Lower lobe of right lung (tissue), 2 donors: ENCODE measurements around the gene CLCA4. TPM values are rescaled to one million over a fixed set of nuclear protein-coding genes. Genes with fewer than 3 reads are reported as not detected.

ENCODE experiments used
- ATAC-seq, 2 donors: fragments of 200-7000 bp; cut with Tn5 transposase; one replicate each; pipeline ENCODE4 v1.9.1; 2020 to 2022; ENCODE audit warnings: mild to moderate bottlenecking in 2 of 2, moderate library complexity in 2 of 2
- DNase-seq: peaks from one replicate; pipeline ENCODE4 v3.0.0-alpha.2; 2020
- H3K27ac ChIP-seq: fragments of 200-600 bp; one replicate; pipeline ENCODE4 v1.8.0; 2022
- H3K27me3 ChIP-seq: fragments of 200-600 bp; one replicate; pipeline ENCODE4 v1.8.0; 2022; ENCODE audit warnings: low read depth
- H3K36me3 ChIP-seq: fragments of 200-600 bp; one replicate; pipeline ENCODE4 v1.8.0; 2022; ENCODE audit warnings: mild to moderate bottlenecking
- H3K4me1 ChIP-seq: fragments of 200-600 bp; one replicate; pipeline ENCODE4 v1.8.0; 2022
- H3K4me3 ChIP-seq: fragments of 200-600 bp; one replicate; pipeline ENCODE4 v1.8.0; 2022; ENCODE audit warnings: mild to moderate bottlenecking
- H3K9me3 ChIP-seq: fragments of 200-600 bp; one replicate; pipeline ENCODE4 v1.8.0; 2022
- intact Hi-C: fragments of 100-400 bp; cut with DNase I; formaldehyde crosslinking; loops from one replicate; pipeline ENCODE4 v1.11.0; 2022
- total RNA-seq: library from RNA; stranded (reverse); fragmentation: NEBNext Ultra II Directional; extraction: Animal tissue kit (Norgen Biotek cat#: 25700); gene quantifications from one replicate; pipeline ENCODE4 v1.2.1, GENCODE V29; 2021
- TF ChIP-seq, protein P1 (sequence below): fragments of 200-600 bp; IDR thresholded peaks from one replicate; pipeline ENCODE4 v1.8.0; 2022; ENCODE audit warnings: antibody characterized with exemption, mild to moderate bottlenecking
- donor health status: DM: no; HTN: yes; CAD: no; lungs with severe emphysema.

The CLCA4 gene
- total RNA-seq, 1 donor from 2014 or later: not detected

DNA sequence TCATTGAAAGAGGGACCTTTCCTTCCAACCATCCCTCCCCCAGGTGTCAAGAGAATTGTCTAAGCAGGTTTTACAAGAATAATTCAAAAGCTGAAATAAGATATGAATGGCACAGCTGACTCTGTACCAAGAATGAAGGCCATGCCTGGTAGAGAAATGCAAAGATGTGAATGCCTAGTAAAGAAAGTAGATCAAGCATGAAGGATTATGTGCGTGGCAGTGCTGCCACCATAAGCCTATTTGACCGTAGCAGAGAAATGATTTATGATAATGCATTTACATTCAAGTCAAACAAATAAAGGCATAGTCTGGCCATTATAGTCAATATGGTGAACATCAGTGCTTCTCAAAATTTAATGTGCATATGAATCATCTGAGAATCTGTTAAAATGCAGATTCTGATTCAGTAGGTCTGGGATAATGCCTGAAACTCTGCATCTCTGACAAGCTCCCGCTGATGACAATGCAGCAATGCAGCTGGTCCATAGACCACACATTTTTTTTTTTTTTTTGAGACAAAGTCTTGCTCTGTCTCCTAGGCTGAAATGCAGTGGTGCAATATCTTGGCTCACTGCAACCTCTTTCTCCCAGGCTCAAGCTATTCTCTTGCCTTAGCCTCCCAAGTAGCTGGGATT is 16.6 kb upstream of the CLCA4 start:
- no peak for DNase-seq
- Histone ChIP-seq H3K9me3 (no peaks in the 10 kb centered on the region), H3K36me3 (no peaks in the 10 kb centered on the region), H3K27ac (no peak overlapping the region), H3K27me3 (no peaks in the 10 kb centered on the region), H3K4me3 (no peak overlapping the region), H3K4me1 (no peaks in the 10 kb centered on the region)
- TF ChIP-seq, protein P1, sequence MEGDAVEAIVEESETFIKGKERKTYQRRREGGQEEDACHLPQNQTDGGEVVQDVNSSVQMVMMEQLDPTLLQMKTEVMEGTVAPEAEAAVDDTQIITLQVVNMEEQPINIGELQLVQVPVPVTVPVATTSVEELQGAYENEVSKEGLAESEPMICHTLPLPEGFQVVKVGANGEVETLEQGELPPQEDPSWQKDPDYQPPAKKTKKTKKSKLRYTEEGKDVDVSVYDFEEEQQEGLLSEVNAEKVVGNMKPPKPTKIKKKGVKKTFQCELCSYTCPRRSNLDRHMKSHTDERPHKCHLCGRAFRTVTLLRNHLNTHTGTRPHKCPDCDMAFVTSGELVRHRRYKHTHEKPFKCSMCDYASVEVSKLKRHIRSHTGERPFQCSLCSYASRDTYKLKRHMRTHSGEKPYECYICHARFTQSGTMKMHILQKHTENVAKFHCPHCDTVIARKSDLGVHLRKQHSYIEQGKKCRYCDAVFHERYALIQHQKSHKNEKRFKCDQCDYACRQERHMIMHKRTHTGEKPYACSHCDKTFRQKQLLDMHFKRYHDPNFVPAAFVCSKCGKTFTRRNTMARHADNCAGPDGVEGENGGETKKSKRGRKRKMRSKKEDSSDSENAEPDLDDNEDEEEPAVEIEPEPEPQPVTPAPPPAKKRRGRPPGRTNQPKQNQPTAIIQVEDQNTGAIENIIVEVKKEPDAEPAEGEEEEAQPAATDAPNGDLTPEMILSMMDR: no peak
- no peak for ATAC-seq
- intact Hi-C loops: no loop called here

DNA sequence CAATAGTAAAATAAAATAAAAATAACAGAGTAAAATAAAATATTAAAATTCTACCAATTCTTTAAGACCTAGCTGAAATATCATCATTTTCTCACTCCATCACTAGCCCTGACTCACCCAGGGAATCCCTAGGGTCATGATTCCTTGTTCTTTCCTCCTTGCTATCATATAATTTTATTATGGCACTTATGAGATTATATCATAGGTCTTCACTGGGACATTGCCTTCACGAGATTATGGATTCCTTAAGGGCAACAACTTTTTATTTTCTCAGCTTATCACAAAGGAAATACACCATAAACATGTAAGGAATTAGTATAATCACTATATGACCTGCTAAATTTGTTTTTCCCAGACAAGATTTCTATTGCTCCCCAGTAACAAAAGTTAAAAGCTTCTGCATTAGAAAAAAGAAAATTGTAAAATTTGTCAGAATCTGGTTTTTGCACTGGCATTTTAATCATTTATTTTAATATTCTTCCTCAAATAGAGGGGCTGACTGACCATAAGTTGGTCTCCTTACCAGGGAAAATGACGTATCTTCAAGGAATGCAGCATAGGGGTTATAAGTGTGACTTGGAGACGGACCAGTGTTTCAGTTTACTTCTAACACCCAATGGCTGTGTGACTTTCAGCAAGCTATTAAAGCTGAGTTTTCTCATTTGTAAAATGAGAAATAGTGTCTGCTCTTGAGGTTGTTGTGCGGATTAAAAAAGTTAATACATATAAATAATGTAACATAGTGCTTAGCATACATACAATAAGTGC is 8.8 kb upstream of the CLCA4 start:
- H3K27ac ChIP-seq: no peak overlapping the region
- TF ChIP-seq, protein P1: no peak
- no peaks in the 10 kb centered on the region for H3K27me3 ChIP-seq
- DNase-seq (no peak), ATAC-seq (no peak)
- H3K4me3 ChIP-seq: no peak overlapping the region
- no peaks in the 10 kb centered on the region for H3K9me3 ChIP-seq
- intact Hi-C loops: no loop called here
- no peaks in the 10 kb centered on the region for H3K4me1 ChIP-seq
- H3K36me3 ChIP-seq: no peaks in the 10 kb centered on the region

DNA sequence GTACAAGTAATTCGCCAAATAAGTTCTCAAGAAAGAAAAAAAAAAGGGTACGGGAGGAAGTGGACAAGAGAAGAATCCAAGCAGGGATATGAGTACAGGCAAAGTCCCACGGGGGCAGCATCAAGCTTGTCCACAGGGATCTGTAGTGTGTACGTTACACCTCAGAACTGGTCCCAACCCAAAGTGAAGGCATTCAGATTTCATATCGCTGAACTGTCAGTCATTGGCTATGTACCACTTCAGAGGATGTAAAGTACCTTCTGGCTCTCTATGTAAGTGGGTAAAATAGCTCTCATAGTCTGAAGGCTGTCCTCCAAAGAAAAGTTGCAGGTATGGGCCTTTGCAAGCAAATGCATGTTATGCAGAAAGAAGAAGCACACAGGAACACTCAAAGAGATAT is 8.1 kb upstream of the CLCA4 start:
- intact Hi-C loops: no loop called here
- no peak overlapping the region for H3K27ac ChIP-seq
- H3K9me3 ChIP-seq: no peaks in the 10 kb centered on the region
- H3K36me3 ChIP-seq: no peaks in the 10 kb centered on the region
- DNase-seq: no peak
- peak; percentile 68 to 76 for ATAC-seq
- no peak overlapping the region for H3K4me3 ChIP-seq
- no peaks in the 10 kb centered on the region for H3K4me1 ChIP-seq
- TF ChIP-seq, protein P1: no peak
- no peaks in the 10 kb centered on the region for H3K27me3 ChIP-seq

DNA sequence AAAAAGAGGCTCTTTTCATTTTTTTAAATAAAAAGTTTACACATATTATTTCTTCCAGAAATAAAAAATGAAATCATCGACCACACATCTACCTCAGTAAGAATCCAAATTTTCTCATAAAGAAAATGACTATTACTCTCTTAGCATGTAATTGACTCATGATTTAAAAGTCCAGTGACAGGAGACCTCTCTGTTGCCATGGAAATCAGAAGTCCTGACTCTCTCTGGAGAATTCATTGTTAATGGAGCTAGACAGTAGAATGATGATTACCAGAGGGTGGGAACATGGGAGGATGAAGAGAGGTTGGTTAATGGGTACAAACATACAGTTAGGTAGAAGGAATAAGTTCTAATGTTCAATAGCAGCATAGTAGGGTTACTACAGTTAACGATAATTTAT is 5.0 kb upstream of the CLCA4 start:
- H3K9me3 ChIP-seq: no peaks in the 10 kb centered on the region
- H3K36me3 ChIP-seq: no peaks in the 10 kb centered on the region
- DNase-seq: no peak
- no peaks in the 10 kb centered on the region for H3K4me1 ChIP-seq
- H3K27me3 ChIP-seq: no peaks in the 10 kb centered on the region
- intact Hi-C loops: no loop called here
- TF ChIP-seq, protein P1: no peak
- H3K4me3 ChIP-seq: no peak overlapping the region
- no peak for ATAC-seq
- no peak overlapping the region for H3K27ac ChIP-seq

DNA sequence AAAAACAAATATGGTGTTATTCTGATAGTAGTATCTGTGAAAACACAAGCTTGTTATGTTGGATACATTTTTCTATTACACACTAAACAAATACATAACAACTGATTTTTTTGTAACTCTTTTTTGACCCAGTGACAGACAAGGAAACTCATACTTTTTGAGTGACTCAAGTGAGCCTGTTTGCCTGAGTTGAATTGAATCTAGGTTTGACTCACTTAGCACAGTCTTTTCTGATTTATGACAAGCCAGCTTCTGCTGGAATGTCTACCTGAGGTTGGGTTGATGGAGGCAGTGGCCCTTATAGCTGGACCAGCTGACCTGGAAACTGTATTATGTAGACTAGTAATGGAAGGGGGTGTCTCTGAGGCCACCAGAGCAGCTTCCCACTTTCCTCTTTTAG is 4.2 kb upstream of the CLCA4 start:
- no peaks in the 10 kb centered on the region for H3K9me3 ChIP-seq
- TF ChIP-seq, protein P1: no peak
- ATAC-seq: no peak
- H3K27me3 ChIP-seq: no peaks in the 10 kb centered on the region
- intact Hi-C loops: no loop called here
- no peak for DNase-seq
- H3K4me3 ChIP-seq: no peak overlapping the region
- no peaks in the 10 kb centered on the region for H3K36me3 ChIP-seq
- no peak overlapping the region for H3K27ac ChIP-seq
- no peaks in the 10 kb centered on the region for H3K4me1 ChIP-seq
